ENCODE measurements around the gene BAAT. TPM values are rescaled to one million over a fixed set of nuclear protein-coding genes. Genes with fewer than 3 reads are reported as not detected.

The BAAT gene
- total RNA-seq, 1 donor from 2014 or later = 0.08 TPM

GRCh38 chr9:101369884-101370531, 14.8 kb downstream of the BAAT start:
- DNase-seq = no peak
- no peak for ATAC-seq (ENCODE audit: poor library complexity)
- intact Hi-C loops (cut with DNase I) = no loop called here

GRCh38 chr9:101369286-101369685, 15.5 kb downstream of the BAAT start:
- intact Hi-C loops (cut with DNase I) = no loop called here
- DNase-seq = no peak
- ATAC-seq (ENCODE audit: poor library complexity) = no peak

- intact Hi-C loops (cut with DNase I) = no loop called here
- no peak for ATAC-seq (ENCODE audit: poor library complexity)
- no peak for DNase-seq
Observed at GRCh38 chr9:101367323-101367722, 17.5 kb downstream of the BAAT start.

- intact Hi-C loops (cut with DNase I) = no loop called here
- ATAC-seq (ENCODE audit: poor library complexity) (no peak), DNase-seq (no peak)
Observed at GRCh38 chr9:101366038-101366756, 18.6 kb downstream of the BAAT start.

DNA sequence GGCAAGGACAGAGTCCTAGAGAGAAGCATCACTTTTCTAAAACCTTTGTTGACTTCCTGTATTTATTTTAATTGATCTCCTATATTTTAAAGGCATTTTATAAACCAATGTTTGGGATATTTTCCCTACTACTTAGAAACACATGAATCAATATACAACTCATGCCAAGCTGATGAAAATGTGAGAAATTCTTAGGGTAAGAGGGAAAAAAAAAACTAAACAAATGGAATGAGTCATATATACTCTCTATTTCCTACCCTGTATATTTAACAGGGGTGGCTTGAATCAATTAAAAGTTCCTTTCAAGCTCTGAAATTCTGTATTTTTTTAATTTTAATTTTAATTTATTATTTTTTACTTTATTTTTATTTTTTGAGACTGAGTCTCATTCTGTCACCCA, 19.6 kb downstream of the BAAT start:
- intact Hi-C loops (cut with DNase I) = no loop called here
- no peak for DNase-seq
- no peak for ATAC-seq (ENCODE audit: poor library complexity)

- intact Hi-C loops (cut with DNase I) = no loop called here
- DNase-seq = no peak
Observed at GRCh38 chr9:101362450-101362849, 22.4 kb downstream of the BAAT start.

DNA sequence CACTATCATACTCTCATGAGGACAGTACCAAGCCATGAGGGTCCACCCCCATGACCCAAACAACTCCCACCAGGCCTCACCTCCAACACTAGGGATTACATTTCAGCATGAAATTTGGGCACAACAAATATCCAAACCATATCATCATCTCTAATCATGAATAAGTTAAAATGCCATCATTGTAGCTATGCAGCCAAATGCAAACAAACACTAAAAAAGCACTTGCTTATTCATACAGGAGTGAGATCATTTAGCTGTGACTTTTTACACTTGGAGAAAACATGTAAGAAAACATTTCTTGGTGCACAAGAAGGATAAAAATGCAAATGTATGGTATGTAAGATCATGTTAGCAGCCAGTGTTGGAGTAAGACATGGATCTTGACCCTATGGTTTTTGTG, 24.2 kb downstream of the BAAT start:
- intact Hi-C loops (cut with DNase I) = no loop called here
- DNase-seq (no peak), ATAC-seq (ENCODE audit: poor library complexity) (no peak)

More at GRCh38 chr9:101362450-101362849, 22.4 kb downstream of the BAAT start:
- no peak for ATAC-seq (ENCODE audit: poor library complexity)

DNA sequence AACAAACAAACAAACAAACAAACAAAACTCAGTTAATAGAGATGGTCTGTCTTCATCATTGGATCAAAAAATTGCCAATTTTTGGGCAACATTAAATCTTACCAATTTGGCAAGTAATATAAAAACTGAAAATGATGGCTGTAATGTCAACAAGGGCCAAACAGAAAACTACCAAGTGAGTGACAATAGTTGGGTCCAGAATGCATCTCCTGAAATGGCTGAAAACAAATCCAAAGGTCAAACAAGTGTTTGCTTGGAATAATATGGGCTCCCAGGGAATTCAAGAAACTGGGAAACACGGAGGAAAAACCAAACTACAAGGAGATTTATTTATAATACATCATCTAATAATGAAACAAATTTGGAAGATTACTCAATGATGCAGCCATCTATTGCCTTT, 25.1 kb downstream of the BAAT start:
- intact Hi-C loops (cut with DNase I) = no loop called here
- ATAC-seq (ENCODE audit: poor library complexity) (no peak), DNase-seq (no peak)

- ATAC-seq (ENCODE audit: poor library complexity) = no peak
- DNase-seq = no peak
- intact Hi-C loops (cut with DNase I) = no loop called here
Observed at GRCh38 chr9:101356619-101357018, 28.2 kb downstream of the BAAT start.

DNA sequence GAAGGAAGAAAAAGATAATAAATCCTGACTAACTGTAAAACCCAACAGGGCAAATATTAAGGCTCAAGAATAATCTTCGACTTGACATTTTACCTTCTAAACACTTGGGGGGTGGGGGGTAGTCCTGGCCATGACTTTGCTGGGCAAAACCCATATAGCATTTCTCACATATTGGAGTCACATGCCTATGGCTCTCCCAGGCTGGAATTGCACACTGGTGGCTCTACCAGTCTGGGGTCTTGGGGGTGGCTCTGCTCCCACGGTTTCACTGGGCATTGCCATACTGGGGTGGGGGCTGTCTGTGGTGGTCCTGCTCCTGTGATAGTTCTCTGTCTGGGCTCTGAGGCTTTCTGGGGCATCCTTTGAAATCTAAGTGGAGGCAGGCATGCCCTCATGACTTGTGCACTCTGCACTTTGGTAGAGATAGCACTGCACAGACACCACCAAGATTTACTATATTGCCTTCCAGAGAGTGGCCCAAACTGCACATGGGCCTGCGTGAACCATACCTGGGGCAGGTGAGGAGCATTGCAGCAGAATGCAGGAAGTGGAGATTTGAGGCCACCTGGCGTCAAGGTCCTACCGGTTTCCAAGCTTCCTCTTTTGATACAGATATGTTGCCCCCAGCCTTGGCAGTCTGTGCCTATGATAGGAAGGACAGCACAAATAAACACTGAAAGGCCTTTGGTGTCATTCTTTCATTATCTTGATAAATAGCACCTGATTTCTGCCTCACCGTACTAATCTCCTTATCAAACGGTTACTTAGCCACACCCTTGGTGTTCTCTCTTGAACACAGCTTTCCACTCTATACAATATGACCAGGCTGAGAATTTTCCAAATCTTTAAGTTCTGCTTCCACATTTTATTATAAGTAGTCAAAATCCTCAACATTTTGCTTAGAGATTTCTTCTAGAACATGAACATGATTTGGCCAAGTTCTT, 29.8 kb downstream of the BAAT start:
- ATAC-seq (ENCODE audit: poor library complexity) (no peak), DNase-seq (no peak)
- intact Hi-C loops (cut with DNase I) = no loop called here

DNA sequence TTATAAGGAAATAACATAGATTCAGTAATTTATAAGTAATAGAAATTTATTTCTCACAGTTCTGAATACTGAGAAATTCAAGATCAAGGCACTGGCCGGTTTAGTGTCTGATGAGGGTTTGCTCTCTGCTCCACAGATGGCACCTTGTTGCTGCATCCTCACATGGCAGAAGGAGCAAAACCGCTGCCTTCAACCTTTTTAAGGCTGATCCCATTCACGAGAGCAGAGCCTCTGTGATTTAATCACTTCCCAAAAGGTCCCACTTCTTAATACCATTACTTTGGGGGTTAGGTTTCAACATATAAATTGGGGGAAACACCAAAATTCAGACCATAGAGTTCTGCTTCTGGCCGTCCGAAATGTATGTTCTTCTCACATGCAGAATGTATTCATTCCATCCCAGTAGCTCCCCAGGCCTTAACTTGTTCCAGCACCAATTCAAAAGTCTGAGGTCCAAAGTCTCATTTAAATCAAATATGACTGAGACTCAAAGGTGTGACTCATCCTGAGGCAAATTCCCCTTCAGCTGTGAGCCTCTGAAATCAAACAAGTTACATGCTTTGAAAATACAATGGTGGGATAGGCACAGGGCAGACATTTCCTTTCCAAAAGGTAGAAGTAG, 30.6 kb downstream of the BAAT start:
- ATAC-seq (ENCODE audit: poor library complexity) = no peak
- intact Hi-C loops (cut with DNase I) = no loop called here

GRCh38 chr9:101353683-101354082, 31.1 kb downstream of the BAAT start:
- intact Hi-C loops (cut with DNase I) = no loop called here
- DNase-seq = no peak
- ATAC-seq (ENCODE audit: poor library complexity) = no peak

More for the DNA sequence above, 30.6 kb downstream of the BAAT start:
- DNase-seq = no peak

GRCh38 chr9:101352892-101353463, 31.8 kb downstream of the BAAT start:
- DNase-seq (no peak), ATAC-seq (ENCODE audit: poor library complexity) (no peak)
- intact Hi-C loops (cut with DNase I) = no loop called here

- intact Hi-C loops (cut with DNase I) = no loop called here
- DNase-seq = no peak
- no peak for ATAC-seq (ENCODE audit: poor library complexity)
Observed at GRCh38 chr9:101350285-101350684, 34.5 kb downstream of the BAAT start.

- intact Hi-C loops (cut with DNase I) = no loop called here
- DNase-seq (no peak), ATAC-seq (ENCODE audit: poor library complexity) (no peak)
Observed at GRCh38 chr9:101342595-101342994, 42.2 kb downstream of the BAAT start.

GRCh38 chr9:101341958-101342357, 42.8 kb downstream of the BAAT start:
- no peak for DNase-seq
- intact Hi-C loops (cut with DNase I) = no loop called here
- no peak for ATAC-seq (ENCODE audit: poor library complexity)

GRCh38 chr9:101337237-101337636, 47.6 kb downstream of the BAAT start:
- DNase-seq (no peak), ATAC-seq (ENCODE audit: poor library complexity) (no peak)
- intact Hi-C loops (cut with DNase I) = no loop called here

DNA sequence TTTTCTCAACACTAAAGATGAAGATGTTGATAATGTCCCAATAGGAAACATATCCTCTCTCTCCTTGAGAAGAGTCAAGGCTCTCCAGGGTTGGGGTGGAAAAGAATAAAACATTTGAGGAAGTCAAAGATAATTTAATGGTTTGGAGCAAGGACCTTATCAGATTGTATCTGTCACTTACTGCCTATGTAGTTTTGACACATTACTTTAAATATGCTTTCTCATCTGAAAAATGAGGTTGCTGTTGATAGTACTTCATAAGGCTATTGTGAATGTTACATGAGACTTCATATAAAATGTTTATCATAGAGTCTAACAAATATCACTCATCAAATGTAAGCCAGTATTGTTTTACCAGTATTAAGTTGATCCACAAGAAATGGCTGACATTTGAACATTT, 48.7 kb downstream of the BAAT start:
- no peak for DNase-seq
- intact Hi-C loops (cut with DNase I) = no loop called here
- ATAC-seq (ENCODE audit: poor library complexity) = no peak

Measured in Right ventricle myocardium superior (tissue), 1 donor.